OCI-LY3 (cell line): Measurements from ENCODE around the gene SMIM36.

ENCODE experiments used
- EZH2phosphoT487 ChIP-seq: fragments of 200-600 bp; shearing (Covaris generic); IDR thresholded peaks from 2 replicates; pipeline ENCODE4 v1.6.1; 2018; ENCODE audit warnings: antibody characterized with exemption, mixed run types, low read depth
- TF ChIP-seq, protein P1 (sequence below): fragments of 200-600, 300-600 bp; sonication (generic); IDR thresholded peaks from 2 replicates; pipeline ENCODE4 v1.5.1; 2014; ENCODE audit warnings: antibody characterized with exemption, low read length, low read depth

DNA sequence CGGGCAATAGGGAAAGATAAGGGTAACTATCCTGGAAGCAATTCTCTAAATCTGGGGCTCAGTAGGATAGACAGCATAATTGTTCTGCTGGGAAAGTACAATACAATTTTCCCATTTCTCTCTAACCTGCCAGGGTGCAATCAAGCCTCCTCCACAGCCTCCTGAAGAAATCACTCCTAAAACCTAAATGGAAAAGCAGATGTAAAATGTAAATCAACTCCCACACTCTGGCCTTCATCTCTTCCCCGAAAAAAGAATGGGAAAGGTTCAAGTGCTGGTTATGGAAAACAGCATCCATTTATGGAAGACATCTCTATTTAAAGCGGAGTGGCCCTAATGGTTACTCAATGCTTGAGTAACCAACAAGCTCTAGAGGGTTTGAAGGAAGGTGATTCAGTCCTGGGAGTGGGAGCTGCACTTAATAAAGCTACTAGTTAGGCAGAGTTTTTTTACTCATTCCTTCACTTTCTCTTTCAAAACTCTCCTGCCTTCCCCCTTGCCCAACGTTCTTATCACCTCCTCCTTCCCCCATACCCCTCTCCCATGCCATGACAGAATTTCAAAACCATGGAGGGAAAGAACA lies 94.7 kb downstream of the SMIM36 start:
- TF ChIP-seq, protein P1, sequence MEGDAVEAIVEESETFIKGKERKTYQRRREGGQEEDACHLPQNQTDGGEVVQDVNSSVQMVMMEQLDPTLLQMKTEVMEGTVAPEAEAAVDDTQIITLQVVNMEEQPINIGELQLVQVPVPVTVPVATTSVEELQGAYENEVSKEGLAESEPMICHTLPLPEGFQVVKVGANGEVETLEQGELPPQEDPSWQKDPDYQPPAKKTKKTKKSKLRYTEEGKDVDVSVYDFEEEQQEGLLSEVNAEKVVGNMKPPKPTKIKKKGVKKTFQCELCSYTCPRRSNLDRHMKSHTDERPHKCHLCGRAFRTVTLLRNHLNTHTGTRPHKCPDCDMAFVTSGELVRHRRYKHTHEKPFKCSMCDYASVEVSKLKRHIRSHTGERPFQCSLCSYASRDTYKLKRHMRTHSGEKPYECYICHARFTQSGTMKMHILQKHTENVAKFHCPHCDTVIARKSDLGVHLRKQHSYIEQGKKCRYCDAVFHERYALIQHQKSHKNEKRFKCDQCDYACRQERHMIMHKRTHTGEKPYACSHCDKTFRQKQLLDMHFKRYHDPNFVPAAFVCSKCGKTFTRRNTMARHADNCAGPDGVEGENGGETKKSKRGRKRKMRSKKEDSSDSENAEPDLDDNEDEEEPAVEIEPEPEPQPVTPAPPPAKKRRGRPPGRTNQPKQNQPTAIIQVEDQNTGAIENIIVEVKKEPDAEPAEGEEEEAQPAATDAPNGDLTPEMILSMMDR, result no peak
- TF ChIP-seq EZH2phosphoT487, result no peak
